Measurements from ENCODE around the gene FASTKD3. TPM values are rescaled to one million over a fixed set of nuclear protein-coding genes. Genes with fewer than 3 reads are reported as not detected.

FASTKD3 gene
- total and polyA plus RNA-seq, 2 experiments from 2014 or later: 10.4 to 10.9 TPM

DNA sequence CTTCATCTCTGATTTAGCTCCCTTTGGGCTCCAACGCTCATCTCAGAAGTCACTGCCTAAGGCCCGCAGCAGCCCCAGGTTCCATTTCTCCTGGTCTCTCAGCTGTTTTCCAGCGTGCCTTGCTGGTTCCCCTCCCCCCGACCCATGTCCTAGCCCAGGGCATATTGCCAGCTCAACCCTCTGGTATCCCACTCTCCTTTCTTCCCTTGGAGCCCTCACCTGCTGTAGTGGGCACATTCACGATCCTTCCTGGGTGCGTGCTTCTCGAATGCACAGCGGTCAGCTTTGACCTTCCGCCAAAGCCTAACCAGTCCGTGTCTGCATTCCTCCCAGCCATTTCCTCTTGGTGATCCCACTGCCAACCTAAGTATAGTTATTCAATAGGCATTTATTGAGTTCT, 54.0 kb downstream of the FASTKD3 start:
- Histone ChIP-seq H3K27ac (no peak overlapping the region), H3K9me3 (ENCODE audit: low read depth) (no peaks in the 10 kb centered on the region), H3K36me3 (no peaks in the 10 kb centered on the region), H3K4me1 (ENCODE audit: low read depth) (no peaks in the 10 kb centered on the region), H3K4me3 (no peak overlapping the region), H3K27me3 (no peaks in the 10 kb centered on the region)
- TF ChIP-seq, protein P1, sequence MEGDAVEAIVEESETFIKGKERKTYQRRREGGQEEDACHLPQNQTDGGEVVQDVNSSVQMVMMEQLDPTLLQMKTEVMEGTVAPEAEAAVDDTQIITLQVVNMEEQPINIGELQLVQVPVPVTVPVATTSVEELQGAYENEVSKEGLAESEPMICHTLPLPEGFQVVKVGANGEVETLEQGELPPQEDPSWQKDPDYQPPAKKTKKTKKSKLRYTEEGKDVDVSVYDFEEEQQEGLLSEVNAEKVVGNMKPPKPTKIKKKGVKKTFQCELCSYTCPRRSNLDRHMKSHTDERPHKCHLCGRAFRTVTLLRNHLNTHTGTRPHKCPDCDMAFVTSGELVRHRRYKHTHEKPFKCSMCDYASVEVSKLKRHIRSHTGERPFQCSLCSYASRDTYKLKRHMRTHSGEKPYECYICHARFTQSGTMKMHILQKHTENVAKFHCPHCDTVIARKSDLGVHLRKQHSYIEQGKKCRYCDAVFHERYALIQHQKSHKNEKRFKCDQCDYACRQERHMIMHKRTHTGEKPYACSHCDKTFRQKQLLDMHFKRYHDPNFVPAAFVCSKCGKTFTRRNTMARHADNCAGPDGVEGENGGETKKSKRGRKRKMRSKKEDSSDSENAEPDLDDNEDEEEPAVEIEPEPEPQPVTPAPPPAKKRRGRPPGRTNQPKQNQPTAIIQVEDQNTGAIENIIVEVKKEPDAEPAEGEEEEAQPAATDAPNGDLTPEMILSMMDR (IDR thresholded peaks at IDR 0.05; ENCODE audit: low read depth, low read length): no peak
- no peak for DNase-seq (ENCODE audit: low read depth in 1 of 2, low spot score in 1 of 2)

DNA sequence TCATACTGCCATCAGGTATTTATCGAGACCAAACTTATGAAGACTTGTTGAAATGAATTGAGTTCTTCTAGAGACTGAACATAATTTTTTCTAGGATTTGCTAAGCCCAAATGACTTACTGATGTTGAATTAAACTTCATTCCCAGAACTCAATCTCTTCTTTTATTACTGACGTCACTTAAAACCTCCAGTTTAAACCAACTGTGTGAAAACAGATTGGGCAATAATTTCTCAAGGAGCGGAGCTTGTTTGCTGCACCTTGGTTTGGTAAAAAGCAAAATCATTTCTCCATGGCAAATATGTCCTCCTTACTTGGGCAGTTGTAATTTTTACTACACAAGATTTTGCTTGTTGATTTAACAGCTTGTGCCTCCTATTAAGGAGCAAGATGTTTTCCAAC, 55.3 kb downstream of the FASTKD3 start:
- H3K9me3 ChIP-seq (ENCODE audit: low read depth): no peaks in the 10 kb centered on the region
- H3K36me3 ChIP-seq: no peaks in the 10 kb centered on the region
- H3K27ac ChIP-seq: no peak overlapping the region
- no peaks in the 10 kb centered on the region for H3K4me1 ChIP-seq (ENCODE audit: low read depth)
- no peak overlapping the region for H3K4me3 ChIP-seq
- H3K27me3 ChIP-seq: no peaks in the 10 kb centered on the region
- no peak for DNase-seq (ENCODE audit: low read depth in 1 of 2, low spot score in 1 of 2)
- TF ChIP-seq, protein P1 (IDR thresholded peaks at IDR 0.05; ENCODE audit: low read depth, low read length): no peak

DNA sequence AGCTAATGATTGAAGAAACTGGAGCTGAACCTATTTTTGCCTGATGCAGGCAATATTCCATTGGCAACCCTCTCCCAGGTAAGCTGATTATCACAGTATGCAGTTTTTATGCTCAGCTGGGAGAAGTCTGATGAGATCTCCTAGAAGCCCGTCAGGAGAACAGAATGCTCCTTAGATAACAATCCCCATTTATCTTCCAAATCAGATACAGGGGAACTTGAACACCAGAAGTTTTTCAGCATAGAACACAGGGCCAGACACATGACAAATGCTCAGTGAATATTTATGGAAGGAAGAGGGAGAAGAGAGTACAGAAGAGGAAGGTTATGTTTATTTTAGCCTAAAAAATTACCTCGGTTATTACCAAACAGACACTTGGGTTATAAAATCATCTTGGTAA, 55.8 kb downstream of the FASTKD3 start:
- TF ChIP-seq, protein P1 (IDR thresholded peaks at IDR 0.05; ENCODE audit: low read depth, low read length): no peak
- no peaks in the 10 kb centered on the region for H3K4me1 ChIP-seq (ENCODE audit: low read depth)
- no peak overlapping the region for H3K27ac ChIP-seq
- no peaks in the 10 kb centered on the region for H3K9me3 ChIP-seq (ENCODE audit: low read depth)
- no peak overlapping the region for H3K4me3 ChIP-seq
- H3K36me3 ChIP-seq: no peaks in the 10 kb centered on the region
- no peak for DNase-seq (ENCODE audit: low read depth in 1 of 2, low spot score in 1 of 2)
- no peaks in the 10 kb centered on the region for H3K27me3 ChIP-seq

DNA sequence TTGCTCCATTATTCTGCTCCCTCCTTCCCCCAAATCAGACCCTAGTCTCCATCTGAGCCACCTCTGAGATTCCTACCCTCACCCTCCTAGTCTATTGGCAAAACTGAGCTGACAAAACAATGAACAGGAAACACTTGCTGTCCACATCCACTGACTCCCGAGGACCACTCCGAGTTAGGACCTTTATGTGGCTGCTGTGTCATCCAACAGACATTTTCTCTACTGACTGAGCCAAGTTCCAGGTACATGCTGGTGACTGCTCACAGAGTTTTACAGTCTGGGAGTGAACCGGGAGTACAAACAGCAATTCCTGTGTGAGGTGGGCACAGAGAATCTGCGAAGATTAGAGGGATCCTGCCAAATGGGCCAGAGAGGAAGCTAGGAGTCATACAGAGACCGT, 57.1 kb downstream of the FASTKD3 start:
- no peaks in the 10 kb centered on the region for H3K27me3 ChIP-seq
- TF ChIP-seq, protein P1 (IDR thresholded peaks at IDR 0.05; ENCODE audit: low read depth, low read length): no peak

More for the DNA sequence above, 57.1 kb downstream of the FASTKD3 start:
- H3K4me3 ChIP-seq: no peak overlapping the region
- no peak overlapping the region for H3K27ac ChIP-seq
- H3K4me1 ChIP-seq (ENCODE audit: low read depth): no peaks in the 10 kb centered on the region
- no peaks in the 10 kb centered on the region for H3K9me3 ChIP-seq (ENCODE audit: low read depth)
- no peaks in the 10 kb centered on the region for H3K36me3 ChIP-seq
- DNase-seq (ENCODE audit: low read depth in 1 of 2, low spot score in 1 of 2): no peak

Other genes with a start within 250 kb of the FASTKD3 start
- 0.60 TPM in 1 of 2 replicates, not detected in the other for gene CFAP90, start 17.9 kb downstream of the FASTKD3 start, total RNA-seq
- 0.27 and 0.83 TPM in 2 replicates for gene CFAP90, start 17.9 kb downstream of the FASTKD3 start, polyA plus RNA-seq
- 29.6 and 34.3 TPM in 2 replicates for gene MTRR, start 117 bp upstream of the FASTKD3 start, total RNA-seq
- 31.7 and 34.1 TPM in 2 replicates for gene MTRR, start 117 bp upstream of the FASTKD3 start, polyA plus RNA-seq

All from cardiac muscle cell (in vitro differentiated cells and primary cell).